Right lobe of liver (tissue), 4 donors: ENCODE data around the gene NDUFS2.
A peak's percentile ranks its signal among the peaks of the same experiment; 100 is the strongest.

Experiments used
- CTCF ChIP-seq, 4 donors: fragments of 200-600 bp in 3 of 4; fragments of 450-650 bp in 1 of 4; IDR thresholded peaks; one replicate each; pipeline versions ENCODE4 v1.5.1 to v1.8.0; 2016 to 2022; ENCODE audit warnings: antibody characterized with exemption in 4 of 4, mild to moderate bottlenecking in 2 of 4
- POLR2A ChIP-seq: fragments of 450-650 bp; IDR thresholded peaks from one replicate; pipeline ENCODE4 v1.6.1; 2017; ENCODE audit warnings: antibody characterized with exemption, mild to moderate bottlenecking
- donor health status: DM: no; HTN: no; CAD: no.
- donor health status: DM: no; HTN: no; CAD: no.
- donor health status: DM: no; HTN: yes; CAD: no.

GRCh38 chr1:161159087-161159912 is 42.9 kb upstream of the NDUFS2 start, which contains the start of gene USP21:
- TF ChIP-seq CTCF (IDR thresholded peaks at IDR 0.05) (peak in 2 of 4 donors; percentile 11 to 14), POLR2A (peak; percentile 55)
